HCT116 (cell line): Measurements from ENCODE around the gene TP53TG5. TPM values are rescaled to one million over a fixed set of nuclear protein-coding genes. Genes with fewer than 3 reads are reported as not detected.

ENCODE experiments used
- ATAC-seq: fragments of 200-7000 bp; cut with Tn5 transposase; 2 replicates; pipeline ENCODE4 v1.9.1; 2020; ENCODE audit warnings: mild to moderate bottlenecking, moderate library complexity
- BruUV-seq: library from RNA; stranded (reverse); fragments of 400-500 nt; replicated peaks from 2 replicates; lab custom pipeline; 2021; lab: Mats Ljungman, UMichigan
- CTCF ChIA-PET: fragments of 300-600 bp; sonication (Branson Sonifier 250); formaldehyde crosslinking; loops from one replicate; lab custom pipeline; 2021; ENCODE audit warnings: antibody characterized with exemption; lab: Charles Lee
- POLR2A ChIA-PET: fragments of 300-600, 350-600 bp; sonication (Branson Sonifier 250); formaldehyde crosslinking; loops from one replicate; lab custom pipeline; 2021; ENCODE audit warnings: antibody characterized with exemption; lab: Charles Lee
- RAD21 ChIA-PET, 2 experiments: fragments of 300-600 bp; sonication (Branson Sonifier 250); formaldehyde crosslinking; loops; one replicate each; lab custom pipeline; 2023; ENCODE audit warnings: low total read pairs in 2 of 2; ENCODE audit not compliant: uncharacterized antibody in 2 of 2, unreplicated experiment in 2 of 2, low non-redundant PET in 1 of 2; lab: Charles Lee
- DNase-seq: peaks from one replicate; pipeline ENCODE4 v3.0.0-alpha.2; 2010; ENCODE audit warnings: low read depth, low spot score
- H2AFZ ChIP-seq: fragments of 200-600 bp; shearing (Covaris generic), sonication (generic); 2 replicates; pipeline ENCODE4 v1.6.1; 2017; ENCODE audit warnings: low read depth, mixed run types, mixed read lengths, antibody characterized with exemption, low read length; ENCODE audit not compliant: poor library complexity, severe bottlenecking
- H3K27ac ChIP-seq: 2 replicates; pipeline ENCODE4 v1.5.1; 2012; ENCODE audit warnings: low read depth, low read length
- H3K27me3 ChIP-seq: fragments of 200-600 bp; sonication (generic); 2 replicates; pipeline ENCODE4 v1.6.1; 2016; ENCODE audit warnings: mixed run types, low read length, mixed read lengths; ENCODE audit not compliant: insufficient read depth
- H3K36me3 ChIP-seq, 2 experiments: fragments of 200-500 bp in 1 of 2; fragments of 200-600 bp in 1 of 2; sonication (Bioruptor generic) in 1 of 2; sonication (generic) in 1 of 2; 2 replicates each; pipeline versions ENCODE4 v1.5.1 to v1.6.1; 2014 to 2016; ENCODE audit warnings: low read length in 2 of 2, inconsistent platforms in 1 of 2, mixed read lengths in 1 of 2, mixed run types in 1 of 2; ENCODE audit not compliant: insufficient read depth in 2 of 2, control insufficient read depth in 1 of 2
- H3K4me1 ChIP-seq, 2 experiments: fragments of 200-600 bp in 1 of 2; sonication (generic) in 1 of 2; 2 replicates each; pipeline versions ENCODE4 v1.5.1 to v1.6.1; 2012 to 2017; ENCODE audit warnings: low read length in 2 of 2, inconsistent platforms in 1 of 2, mild to moderate bottlenecking in 1 of 2, mixed read lengths in 1 of 2, mixed run types in 1 of 2, moderate library complexity in 1 of 2; ENCODE audit not compliant: insufficient read depth in 2 of 2, control insufficient read depth in 1 of 2
- H3K4me2 ChIP-seq: fragments of 200-600 bp; sonication (generic); 2 replicates; pipeline ENCODE4 v1.6.1; 2017; ENCODE audit warnings: mixed run types, low read length, mixed read lengths
- H3K4me3 ChIP-seq, 2 experiments: fragments of 200-600 bp in 1 of 2; sonication (generic) in 1 of 2; replicated peaks in 1 of 2; 2 replicates each; pipeline ENCODE4 v1.5.1; 2011 to 2016; ENCODE audit warnings: low read length in 2 of 2, control low read depth in 1 of 2, low read depth in 1 of 2, mild to moderate bottlenecking in 1 of 2, mixed read lengths in 1 of 2, mixed run types in 1 of 2
- H3K79me2 ChIP-seq: fragments of 200-600 bp; sonication (generic); 2 replicates; pipeline ENCODE4 v1.6.1; 2017; ENCODE audit warnings: mild to moderate bottlenecking, mixed run types, low read length, moderate library complexity, mixed read lengths; ENCODE audit not compliant: insufficient read depth
- H3K9ac ChIP-seq: fragments of 200-600 bp; sonication (generic); 2 replicates; pipeline ENCODE4 v1.6.1; 2016; ENCODE audit warnings: low read length, mixed read lengths
- H3K9me2 ChIP-seq: fragments of 200-600 bp; sonication (generic), shearing (Covaris generic); 2 replicates; pipeline ENCODE4 v1.6.1; 2017; ENCODE audit warnings: mixed run types, mild to moderate bottlenecking, moderate library complexity; ENCODE audit not compliant: insufficient read depth
- H3K9me3 ChIP-seq, 2 experiments: fragments of 200-500 bp in 1 of 2; fragments of 200-600 bp in 1 of 2; sonication (Bioruptor generic) in 1 of 2; sonication (generic) in 1 of 2; 2 replicates each; pipeline ENCODE4 v1.6.1; 2014 to 2017; ENCODE audit warnings: low read length in 2 of 2, mixed read lengths in 2 of 2, inconsistent platforms in 1 of 2, low read depth in 1 of 2, mild to moderate bottlenecking in 1 of 2, mixed run types in 1 of 2, moderate library complexity in 1 of 2; ENCODE audit not compliant: control insufficient read depth in 1 of 2, insufficient read depth in 1 of 2
- H4K20me1 ChIP-seq: fragments of 200-600 bp; sonication (generic), shearing (Covaris generic); 2 replicates; pipeline ENCODE4 v1.6.1; 2017; ENCODE audit warnings: mixed run types, mild to moderate bottlenecking, moderate library complexity; ENCODE audit not compliant: insufficient read depth
- CEBPB ChIP-seq: IDR thresholded peaks from 2 replicates; pipeline ENCODE4 v1.6.1; 2012; ENCODE audit warnings: low read depth
- CTCF ChIP-seq, 3 experiments: fragments of 200-600 bp in 1 of 3; sonication (generic) in 1 of 3; IDR thresholded peaks in 2 of 3; conservative IDR thresholded peaks in 1 of 3; 2 replicates each; pipeline ENCODE4 v1.5.1; 2012 to 2017; ENCODE audit warnings: low read depth in 2 of 3, low read length in 2 of 3, antibody characterized with exemption in 1 of 3, borderline replicate concordance in 1 of 3, control low read depth in 1 of 3, mild to moderate bottlenecking in 1 of 3, mixed read lengths in 1 of 3, mixed run types in 1 of 3, moderate library complexity in 1 of 3; ENCODE audit not compliant: insufficient read depth in 1 of 3
- EGR1 ChIP-seq: IDR thresholded peaks from 2 replicates; pipeline ENCODE4 v1.6.1; 2012; ENCODE audit warnings: low read depth
- ELF1 ChIP-seq: IDR thresholded peaks from 2 replicates; pipeline ENCODE4 v1.6.1; 2012; ENCODE audit warnings: low read depth, borderline replicate concordance
- EZH2 ChIP-seq: fragments of 200-600 bp; sonication (generic); IDR thresholded peaks from 2 replicates; pipeline ENCODE4 v1.6.1; 2017; ENCODE audit warnings: antibody characterized with exemption, mixed run types
- POLR2AphosphoS5 ChIP-seq: IDR thresholded peaks from 2 replicates; pipeline ENCODE4 v1.6.1; 2011; ENCODE audit warnings: mild to moderate bottlenecking, low read depth, low read length, moderate library complexity
- REST ChIP-seq: IDR thresholded peaks from 2 replicates; pipeline ENCODE4 v1.6.1; 2012; ENCODE audit warnings: low read depth
- SP1 ChIP-seq: IDR thresholded peaks from 2 replicates; pipeline ENCODE4 v1.6.1; 2012; ENCODE audit warnings: low read depth
- SRF ChIP-seq: IDR thresholded peaks from 2 replicates; pipeline ENCODE4 v1.6.1; 2012; ENCODE audit warnings: low read depth
- TCF7L2 ChIP-seq: IDR thresholded peaks from 2 replicates; pipeline ENCODE4 v1.7.0; 2011; ENCODE audit warnings: borderline replicate concordance, inconsistent platforms; ENCODE audit not compliant: insufficient read depth, insufficient read length; ENCODE audit errors: extremely low read depth
- YY1 ChIP-seq: IDR thresholded peaks from 2 replicates; pipeline ENCODE4 v1.6.1; 2011; ENCODE audit warnings: low read length, low read depth, moderate library complexity, mild to moderate bottlenecking; ENCODE audit not compliant: insufficient replicate concordance; ENCODE audit errors: extremely low read depth
- ZBTB33 ChIP-seq: IDR thresholded peaks from 2 replicates; pipeline ENCODE4 v1.6.1; 2011; ENCODE audit warnings: mild to moderate bottlenecking, low read length, moderate library complexity; ENCODE audit not compliant: insufficient replicate concordance; ENCODE audit errors: extremely low read depth
- intact Hi-C: fragments of 100-400 bp; cut with micrococcal nuclease; formaldehyde crosslinking; loops from 2 replicates; pipeline ENCODE4 v1.10.0; 2022
- total RNA-seq: library from RNA; stranded (reverse); gene quantifications from one replicate; pipeline ENCODE4 v1.2.1, GENCODE V29; 2021; ENCODE audit not compliant: unreplicated experiment

Gene TP53TG5
- total RNA-seq, 1 experiment from 2014 or later = 0.76 TPM

- Histone ChIP-seq H3K9me2 (no peaks in the 10 kb centered on the region), H3K79me2 (peaks cover 15% of the 10 kb centered on the region; the same call in 1 of the 2 replicates), H3K36me3 (peaks cover 8 to 11% of the 10 kb centered on the region in 2 experiments; a peak in 2 of 4 replicates), H3K9me3 (no peaks in the 10 kb centered on the region), H4K20me1 (no peaks in the 10 kb centered on the region), H2AFZ (no peak overlapping the region), H3K9ac (no peak overlapping the region), H3K27me3 (no peaks in the 10 kb centered on the region), H3K4me1 (peaks cover 2 to 23% of the 10 kb centered on the region in 2 experiments; a peak in 3 of 4 replicates), H3K4me3 (no peak overlapping the region), H3K27ac (no peak overlapping the region), H3K4me2 (no peak overlapping the region)
- ATAC-seq (no peak), DNase-seq (no peak)
- TF ChIP-seq YY1 (no peak), TCF7L2 (no peak), CTCF (IDR thresholded peaks at IDR 0.05 in 2 of 3, conservative IDR thresholded peaks at IDR 0.05 in 1 of 3; ENCODE audit: borderline replicate concordance in 1 of 3, insufficient read depth in 1 of 3, low read depth in 2 of 3, low read length in 2 of 3) (no peak), ELF1 (no peak), CEBPB (no peak), POLR2AphosphoS5 (no peak), EGR1 (no peak), EZH2 (no peak), SRF (no peak), ZBTB33 (no peak), REST (no peak), SP1 (no peak)
- BruUV-seq = no TSS peak
- POLR2A ChIA-PET = interaction anchor here (1.0 kb wide), 1 partner anchor 65 kb away, joined by 3 read pairs; no protein-coding TSS in a partner anchor
- RAD21 ChIA-PET = no interaction called here
- intact Hi-C loops = no loop called here
- CTCF ChIA-PET = interaction anchor here (0.6 to 1.0 kb wide), 2 partner anchors 19 to 26 kb away, joined by 3 to 5 read pairs; no protein-coding TSS in a partner anchor
These were observed 32.8 kb upstream of the TP53TG5 start for GRCh38 chr20:45410887-45411286.
